Stimulated activated CD8-positive, alpha-beta memory T cell treated with anti-CD3 and anti-CD28 coated beads, Interleukin-15, amount 100 ng/mL, for 24 hours (primary cell): ENCODE data around the gene CEP295NL.
"Not testable (repeated sequence)": the region's sequence is repeated elsewhere in the genome, so short reads cannot be mapped to it uniquely, and the experiment has no call there.

ENCODE experiments used
- DNase-seq: peaks from one replicate; pipeline ENCODE4 v3.0.0-alpha.2; 2020; ENCODE audit warnings: low read depth

Gene CEP295NL

DNA sequence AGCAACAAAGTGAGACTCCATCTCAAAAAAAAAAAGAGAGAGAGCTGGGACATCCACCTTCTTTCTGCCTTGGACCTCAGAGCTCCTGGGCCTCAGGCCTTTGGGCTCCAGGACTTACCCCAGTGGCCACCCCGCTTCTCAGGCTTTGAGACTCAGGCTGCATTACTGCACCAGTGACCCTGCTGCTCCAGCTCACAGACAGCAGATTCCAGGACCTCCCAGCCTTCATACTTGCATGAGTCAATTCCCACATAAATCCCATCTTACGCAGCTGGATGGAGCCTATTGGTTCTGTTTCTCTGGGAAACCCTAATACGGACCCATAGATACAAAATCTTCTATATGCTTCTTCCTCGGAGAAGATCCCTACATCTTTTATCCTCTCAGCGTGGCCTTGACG is 2.1 kb upstream of the CEP295NL start:
- DNase-seq = no peak

DNA sequence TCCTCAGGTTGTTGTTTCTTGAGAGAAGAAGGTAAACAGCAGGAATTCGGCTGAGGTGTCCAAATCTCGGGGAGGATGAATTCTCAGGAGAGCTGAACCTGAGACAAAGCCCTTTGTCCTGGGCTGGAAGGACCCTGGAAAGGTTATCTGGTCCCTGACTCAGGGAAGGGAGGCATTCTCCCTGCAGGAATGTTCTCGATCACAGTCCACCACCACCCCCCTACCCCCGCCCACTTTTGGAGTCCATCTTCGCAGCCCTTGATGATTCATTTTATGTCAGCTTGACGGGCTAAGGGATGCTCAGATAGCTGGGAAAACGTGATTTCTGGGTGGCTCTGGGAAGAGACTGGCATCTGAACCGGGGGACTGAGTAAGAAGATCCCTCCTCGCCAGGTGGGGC is 1.4 kb upstream of the CEP295NL start:
- DNase-seq = no peak

GRCh38 chr17:78902231-78902630 is 770 bp downstream of the CEP295NL start:
- DNase-seq = not testable (repeated sequence)

GRCh38 chr17:78901806-78902205 is 1.2 kb downstream of the CEP295NL start:
- DNase-seq = no peak

DNA sequence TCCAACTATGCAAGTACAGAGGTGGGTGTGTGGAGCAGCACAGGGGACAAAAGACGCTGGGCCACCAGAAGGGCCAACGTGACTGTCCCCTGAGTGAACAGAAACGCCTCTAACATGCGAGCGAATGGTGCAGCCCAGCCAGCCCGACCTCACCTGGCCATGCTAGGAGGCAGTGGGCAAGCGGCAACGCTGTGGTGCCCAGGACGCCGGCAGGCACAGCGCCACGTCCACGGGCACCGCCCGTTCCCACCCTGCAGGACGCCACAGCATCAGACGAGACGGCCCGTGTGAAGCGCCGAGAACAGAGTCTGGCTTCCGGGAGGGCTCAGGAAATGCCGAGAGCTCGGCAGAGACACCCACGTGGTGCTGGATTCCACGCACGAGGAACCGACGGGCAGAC is 2.2 kb downstream of the CEP295NL start:
- DNase-seq = no peak

GRCh38 chr17:78899361-78900260 is 3.4 kb downstream of the CEP295NL start:
- DNase-seq = no peak

- no peak for DNase-seq
Observed at GRCh38 chr17:78898947-78899346, 4.1 kb downstream of the CEP295NL start.

- no peak for DNase-seq
Observed at GRCh38 chr17:78898075-78898836, 4.7 kb downstream of the CEP295NL start.

DNA sequence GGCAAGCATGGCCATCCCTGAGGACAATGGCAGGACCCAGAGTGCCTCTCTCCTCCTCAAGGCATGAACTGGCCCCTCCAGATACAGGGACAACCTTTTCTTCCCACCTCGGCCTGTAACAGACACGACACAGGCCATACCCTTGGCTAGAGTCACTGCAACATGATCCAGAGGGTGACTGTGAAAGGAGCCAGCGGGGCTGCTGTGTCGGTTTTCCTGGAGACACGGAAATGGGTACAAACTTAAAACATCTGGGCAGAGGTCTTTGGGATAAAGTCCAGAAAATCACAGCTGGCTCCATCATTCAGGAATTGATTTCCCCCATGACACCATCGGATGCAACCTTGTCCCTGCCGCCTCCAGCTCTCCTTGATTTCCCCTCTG is 5.3 kb downstream of the CEP295NL start:
- DNase-seq = no peak

- DNase-seq = no peak
Observed at GRCh38 chr17:78896834-78897663, 6.0 kb downstream of the CEP295NL start.

DNA sequence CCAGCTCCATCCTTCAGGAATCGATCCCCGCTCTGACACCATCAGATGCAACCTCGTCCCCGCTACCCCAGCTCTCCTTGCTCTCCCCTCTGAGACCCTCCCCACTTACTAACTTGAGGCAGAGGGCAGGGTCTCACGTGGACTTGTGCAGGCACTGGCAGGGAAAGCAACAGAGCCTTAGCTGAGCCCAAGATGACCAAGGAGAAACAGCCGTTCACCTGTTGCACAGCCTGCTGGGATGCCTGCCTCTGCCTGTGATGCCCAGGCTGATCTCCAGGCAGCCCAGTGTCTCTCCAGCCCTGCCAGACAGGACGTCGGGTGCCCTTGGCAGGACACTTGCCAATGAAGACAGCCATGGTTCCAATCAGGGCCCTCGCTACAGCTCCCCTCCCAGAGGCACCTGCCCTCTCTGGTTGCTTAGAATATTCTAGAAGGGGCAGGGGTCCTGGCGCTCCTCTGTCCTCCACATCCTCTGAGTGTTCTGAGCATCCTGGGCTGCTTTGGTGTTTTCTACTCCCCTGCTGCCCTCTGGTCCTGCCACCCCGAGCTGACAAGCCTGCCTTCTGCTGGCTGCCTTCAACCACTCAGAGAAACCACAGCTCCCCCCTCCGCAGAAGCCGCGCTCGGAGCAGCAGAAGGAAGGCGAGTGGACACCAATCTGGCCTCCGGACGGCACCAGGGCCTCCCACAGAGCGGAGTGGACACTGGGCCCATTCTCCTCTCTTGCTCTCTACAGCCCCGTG is 6.7 kb downstream of the CEP295NL start:
- no peak for DNase-seq

- no peak for DNase-seq
Observed at GRCh38 chr17:78895322-78895721, 7.7 kb downstream of the CEP295NL start.

- DNase-seq = no peak
Observed at GRCh38 chr17:78893684-78894083, 9.3 kb downstream of the CEP295NL start.

GRCh38 chr17:78892936-78893379 is 10.0 kb downstream of the CEP295NL start:
- DNase-seq = no peak

DNA sequence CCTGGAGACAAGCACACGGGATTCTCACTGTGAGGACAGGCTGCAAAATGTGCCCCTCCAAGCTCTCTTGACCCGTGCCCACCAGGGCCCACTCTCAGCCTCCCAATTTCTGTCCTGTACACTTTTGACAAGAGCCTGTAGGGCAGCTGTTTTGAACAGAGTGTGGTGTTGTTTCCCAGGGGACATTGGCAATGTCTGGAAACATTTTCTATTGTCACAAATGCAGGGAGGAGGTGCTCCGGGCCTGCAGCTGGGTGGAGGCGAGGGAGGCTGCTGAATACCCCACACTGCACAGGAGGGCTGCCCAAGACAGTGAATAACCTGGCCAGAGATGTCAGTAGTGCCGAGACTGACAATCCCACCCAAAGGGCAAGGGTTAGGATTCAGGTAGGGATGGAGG is 10.5 kb downstream of the CEP295NL start:
- no peak for DNase-seq

GRCh38 chr17:78892062-78892456 is 10.9 kb downstream of the CEP295NL start:
- DNase-seq = no peak

- DNase-seq = no peak
Observed at GRCh38 chr17:78891406-78892061, 11.5 kb downstream of the CEP295NL start.

DNA sequence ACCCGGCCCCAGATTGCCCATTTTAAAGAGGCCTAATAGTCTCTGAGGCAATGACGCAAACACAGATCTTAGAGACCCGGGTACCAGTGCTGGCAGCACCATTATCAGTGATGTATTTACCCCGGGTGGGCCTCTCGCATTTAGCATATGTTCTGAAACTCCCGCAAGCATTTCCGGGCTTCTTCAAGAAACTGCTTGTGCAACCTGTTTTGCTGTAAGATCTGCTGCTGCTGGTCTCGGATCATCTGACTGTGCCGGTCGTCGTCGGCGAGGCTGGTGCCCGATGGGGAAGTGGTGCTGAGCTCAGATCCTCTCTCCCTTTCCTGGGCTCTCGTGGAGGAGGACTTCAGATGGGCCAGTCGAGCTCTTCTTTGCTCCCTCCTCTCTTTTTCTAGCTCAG is 12.5 kb downstream of the CEP295NL start:
- DNase-seq = no peak

DNA sequence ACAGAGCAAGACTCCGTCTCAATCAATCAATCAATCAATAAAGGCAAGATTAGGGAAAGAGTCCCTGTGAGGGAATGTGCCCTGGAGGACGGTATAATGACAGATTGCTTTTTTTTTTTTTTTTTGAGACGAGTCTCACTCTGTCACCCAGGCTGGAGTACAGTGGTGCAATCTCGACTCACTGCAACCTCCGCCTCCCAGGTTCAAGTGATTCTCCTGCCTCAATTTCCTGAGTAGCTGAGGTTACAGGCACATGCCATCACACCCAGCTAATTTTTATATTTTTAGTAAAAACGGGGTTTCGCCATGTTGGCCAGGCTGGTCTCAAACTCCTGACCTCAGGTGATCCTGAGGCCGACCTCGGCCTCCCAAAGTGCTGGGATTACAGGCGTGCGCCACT is 12.9 kb downstream of the CEP295NL start:
- DNase-seq = not testable (repeated sequence)

DNA sequence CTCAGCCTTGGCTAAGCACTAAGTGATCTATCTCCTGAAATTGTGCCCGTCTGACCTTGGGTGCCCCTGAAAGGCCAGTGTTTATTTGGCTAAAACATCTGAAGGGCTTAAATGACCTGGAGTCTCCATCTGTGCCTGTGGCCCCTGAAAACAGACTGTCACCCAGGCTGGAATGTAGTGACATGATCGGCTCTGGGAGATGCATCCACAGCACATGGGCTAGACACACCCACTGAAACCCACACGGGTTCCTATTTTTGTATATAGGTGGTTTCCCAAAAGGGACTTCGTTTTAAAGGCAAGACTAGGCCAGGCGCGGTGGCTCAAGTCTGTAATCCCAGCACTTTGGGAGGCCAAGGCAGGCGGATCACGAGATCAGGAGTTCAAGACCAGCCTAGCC is 13.5 kb downstream of the CEP295NL start:
- no peak for DNase-seq

DNA sequence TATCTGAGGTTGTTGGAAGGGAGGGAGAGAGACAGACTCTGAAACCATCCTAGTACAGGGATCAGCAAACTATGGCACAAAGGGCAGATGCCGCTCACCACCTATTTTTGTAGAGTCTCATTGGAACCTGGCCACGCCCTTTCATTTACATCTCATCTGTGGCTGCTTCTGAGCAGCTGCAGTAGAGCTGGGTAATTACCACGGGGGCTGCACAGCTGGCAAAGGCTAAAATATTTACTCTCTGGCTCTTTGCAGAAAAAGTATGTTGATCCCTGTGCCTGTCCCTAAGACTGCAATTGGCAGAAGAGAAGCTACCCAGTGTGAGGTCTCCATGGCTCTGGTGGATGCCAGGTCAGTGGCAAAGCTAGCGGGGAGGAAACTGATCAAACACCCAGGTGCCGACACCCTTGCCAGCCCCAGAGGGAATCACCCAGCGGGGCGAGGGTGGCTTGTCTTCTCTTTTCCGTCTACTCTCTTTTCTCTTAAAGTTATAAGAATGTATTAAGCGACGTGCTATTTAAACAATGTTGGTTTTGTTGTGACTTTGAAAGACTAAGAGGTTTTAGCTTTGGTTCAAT is 14.0 kb downstream of the CEP295NL start:
- DNase-seq = no peak
